ENCODE results near the gene KRT31.

The KRT31 gene

DNA sequence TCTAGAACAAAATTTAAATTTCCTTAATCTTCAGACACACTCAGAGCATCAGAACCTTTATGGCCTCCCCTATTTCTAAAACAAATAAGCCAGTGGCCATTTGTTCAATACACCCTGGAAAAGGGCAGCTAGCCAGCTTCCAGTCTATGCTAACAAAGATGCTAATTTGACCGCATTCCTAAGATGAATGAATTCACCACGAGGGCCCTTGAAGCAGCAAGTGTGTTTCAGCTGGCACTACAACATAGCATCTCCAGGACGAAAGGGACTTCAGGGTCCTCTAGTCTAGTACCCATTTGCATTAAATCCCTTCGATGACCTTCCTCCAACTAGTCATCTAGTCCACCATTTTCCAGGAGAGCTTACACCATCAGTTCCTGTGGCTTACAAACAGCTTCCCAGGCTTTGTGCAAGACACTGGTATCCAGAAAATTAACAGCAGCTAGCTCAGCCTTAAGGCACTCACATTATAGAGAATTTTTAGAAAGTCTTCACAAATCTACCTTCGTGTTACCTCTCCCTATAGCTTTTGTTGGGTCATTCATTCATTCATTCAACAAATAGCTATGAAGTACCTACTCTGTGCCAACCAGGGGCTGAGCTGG lies 16.0 kb upstream of the KRT31 start:
- H3K27ac ChIP-seq (ENCODE audit: extremely low read depth, low read depth, low read length) = no peak overlapping the region
- TF ChIP-seq ZNF157 (tag by site-specific recombination; IDR thresholded peaks at IDR 0.05) (no peak), ZBTB17 (tag by site-specific recombination; IDR thresholded peaks at IDR 0.05) (no peak), ZFHX2 (tag by site-specific recombination; conservative IDR thresholded peaks at IDR 0.05) (no peak), ZNF548 (tag by site-specific recombination; IDR thresholded peaks at IDR 0.05) (no peak), SP2 (tag by site-specific recombination; IDR thresholded peaks at IDR 0.05) (no peak), ZNF48 (tag by site-specific recombination; IDR thresholded peaks at IDR 0.05) (no peak), ZNF629 (tag by site-specific recombination; IDR thresholded peaks at IDR 0.05) (no peak), ZNF19 (tag by site-specific recombination; IDR thresholded peaks at IDR 0.05; ENCODE audit: low read depth) (no peak), SETDB1 (IDR thresholded peaks at IDR 0.05; ENCODE audit: insufficient read length, low read length) (no peak), ZNF175 (tag by site-specific recombination; IDR thresholded peaks at IDR 0.05) (no peak), ZSCAN23 (tag by site-specific recombination; IDR thresholded peaks at IDR 0.05) (no peak), KLF7 (tag by site-specific recombination; IDR thresholded peaks at IDR 0.05; ENCODE audit: borderline replicate concordance) (no peak), ZNF350 (tag by site-specific recombination; IDR thresholded peaks at IDR 0.05) (no peak), ZNF626 (tag by site-specific recombination; IDR thresholded peaks at IDR 0.05) (no peak), ZNF560 (tag by site-specific recombination; IDR thresholded peaks at IDR 0.05; ENCODE audit: borderline replicate concordance) (no peak), ZNF785 (tag by site-specific recombination; IDR thresholded peaks at IDR 0.05) (no peak), ZNF354C (tag by site-specific recombination; IDR thresholded peaks at IDR 0.05; ENCODE audit: borderline replicate concordance, low read depth) (no peak)
- TF ChIP-seq, protein P1, sequence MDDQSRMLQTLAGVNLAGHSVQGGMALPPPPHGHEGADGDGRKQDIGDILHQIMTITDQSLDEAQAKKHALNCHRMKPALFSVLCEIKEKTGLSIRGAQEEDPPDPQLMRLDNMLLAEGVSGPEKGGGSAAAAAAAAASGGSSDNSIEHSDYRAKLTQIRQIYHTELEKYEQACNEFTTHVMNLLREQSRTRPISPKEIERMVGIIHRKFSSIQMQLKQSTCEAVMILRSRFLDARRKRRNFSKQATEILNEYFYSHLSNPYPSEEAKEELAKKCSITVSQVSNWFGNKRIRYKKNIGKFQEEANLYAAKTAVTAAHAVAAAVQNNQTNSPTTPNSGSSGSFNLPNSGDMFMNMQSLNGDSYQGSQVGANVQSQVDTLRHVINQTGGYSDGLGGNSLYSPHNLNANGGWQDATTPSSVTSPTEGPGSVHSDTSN (CRISPR knock-in tag; IDR thresholded peaks at IDR 0.05) = no peak
- TF ChIP-seq, protein P2, sequence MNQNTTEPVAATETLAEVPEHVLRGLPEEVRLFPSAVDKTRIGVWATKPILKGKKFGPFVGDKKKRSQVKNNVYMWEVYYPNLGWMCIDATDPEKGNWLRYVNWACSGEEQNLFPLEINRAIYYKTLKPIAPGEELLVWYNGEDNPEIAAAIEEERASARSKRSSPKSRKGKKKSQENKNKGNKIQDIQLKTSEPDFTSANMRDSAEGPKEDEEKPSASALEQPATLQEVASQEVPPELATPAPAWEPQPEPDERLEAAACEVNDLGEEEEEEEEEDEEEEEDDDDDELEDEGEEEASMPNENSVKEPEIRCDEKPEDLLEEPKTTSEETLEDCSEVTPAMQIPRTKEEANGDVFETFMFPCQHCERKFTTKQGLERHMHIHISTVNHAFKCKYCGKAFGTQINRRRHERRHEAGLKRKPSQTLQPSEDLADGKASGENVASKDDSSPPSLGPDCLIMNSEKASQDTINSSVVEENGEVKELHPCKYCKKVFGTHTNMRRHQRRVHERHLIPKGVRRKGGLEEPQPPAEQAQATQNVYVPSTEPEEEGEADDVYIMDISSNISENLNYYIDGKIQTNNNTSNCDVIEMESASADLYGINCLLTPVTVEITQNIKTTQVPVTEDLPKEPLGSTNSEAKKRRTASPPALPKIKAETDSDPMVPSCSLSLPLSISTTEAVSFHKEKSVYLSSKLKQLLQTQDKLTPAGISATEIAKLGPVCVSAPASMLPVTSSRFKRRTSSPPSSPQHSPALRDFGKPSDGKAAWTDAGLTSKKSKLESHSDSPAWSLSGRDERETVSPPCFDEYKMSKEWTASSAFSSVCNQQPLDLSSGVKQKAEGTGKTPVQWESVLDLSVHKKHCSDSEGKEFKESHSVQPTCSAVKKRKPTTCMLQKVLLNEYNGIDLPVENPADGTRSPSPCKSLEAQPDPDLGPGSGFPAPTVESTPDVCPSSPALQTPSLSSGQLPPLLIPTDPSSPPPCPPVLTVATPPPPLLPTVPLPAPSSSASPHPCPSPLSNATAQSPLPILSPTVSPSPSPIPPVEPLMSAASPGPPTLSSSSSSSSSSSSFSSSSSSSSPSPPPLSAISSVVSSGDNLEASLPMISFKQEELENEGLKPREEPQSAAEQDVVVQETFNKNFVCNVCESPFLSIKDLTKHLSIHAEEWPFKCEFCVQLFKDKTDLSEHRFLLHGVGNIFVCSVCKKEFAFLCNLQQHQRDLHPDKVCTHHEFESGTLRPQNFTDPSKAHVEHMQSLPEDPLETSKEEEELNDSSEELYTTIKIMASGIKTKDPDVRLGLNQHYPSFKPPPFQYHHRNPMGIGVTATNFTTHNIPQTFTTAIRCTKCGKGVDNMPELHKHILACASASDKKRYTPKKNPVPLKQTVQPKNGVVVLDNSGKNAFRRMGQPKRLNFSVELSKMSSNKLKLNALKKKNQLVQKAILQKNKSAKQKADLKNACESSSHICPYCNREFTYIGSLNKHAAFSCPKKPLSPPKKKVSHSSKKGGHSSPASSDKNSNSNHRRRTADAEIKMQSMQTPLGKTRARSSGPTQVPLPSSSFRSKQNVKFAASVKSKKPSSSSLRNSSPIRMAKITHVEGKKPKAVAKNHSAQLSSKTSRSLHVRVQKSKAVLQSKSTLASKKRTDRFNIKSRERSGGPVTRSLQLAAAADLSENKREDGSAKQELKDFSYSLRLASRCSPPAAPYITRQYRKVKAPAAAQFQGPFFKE (tag by site-specific recombination; IDR thresholded peaks at IDR 0.05; ENCODE audit: borderline replicate concordance) = no peak
- CTCF ChIA-PET = interaction anchor here (1.0 to 1.7 kb wide), 3 partner anchors 74 to 250 kb away, joined by 3 to 6 read pairs (median 5); no protein-coding TSS in a partner anchor
- H3K36me3 ChIP-seq (ENCODE audit: control insufficient read depth in 2 of 2, insufficient read depth in 1 of 2, low read length in 2 of 2) = no peaks in the 10 kb centered on the region
- no peak overlapping the region for H3K4me3 ChIP-seq (ENCODE audit: low read depth, low read length)
- POLR2A ChIA-PET = interaction anchor here (1.2 kb wide), 1 partner anchor 275 kb away, joined by 7 read pairs; the partner anchor contains the start of gene EIF1
- H3K9me3 ChIP-seq (ENCODE audit: control insufficient read depth, insufficient read depth, low read depth, low read length) = no peaks in the 10 kb centered on the region
- no peaks in the 10 kb centered on the region for H3K4me1 ChIP-seq (ENCODE audit: control insufficient read depth, insufficient read depth, low read length)

Data from HEK293 (cell line).